GM21367 (cell line): ENCODE results near the gene MYO18B.

Experiments
- ATAC-seq: cut with Tn5 transposase; IDR thresholded peaks from one replicate; pipeline ENCODE4 v1.9.1; 2021; ENCODE audit not compliant: unreplicated experiment

The MYO18B gene

GRCh38 chr22:25772288-25772687 is 30.3 kb downstream of the MYO18B start:
- no peak for ATAC-seq

DNA sequence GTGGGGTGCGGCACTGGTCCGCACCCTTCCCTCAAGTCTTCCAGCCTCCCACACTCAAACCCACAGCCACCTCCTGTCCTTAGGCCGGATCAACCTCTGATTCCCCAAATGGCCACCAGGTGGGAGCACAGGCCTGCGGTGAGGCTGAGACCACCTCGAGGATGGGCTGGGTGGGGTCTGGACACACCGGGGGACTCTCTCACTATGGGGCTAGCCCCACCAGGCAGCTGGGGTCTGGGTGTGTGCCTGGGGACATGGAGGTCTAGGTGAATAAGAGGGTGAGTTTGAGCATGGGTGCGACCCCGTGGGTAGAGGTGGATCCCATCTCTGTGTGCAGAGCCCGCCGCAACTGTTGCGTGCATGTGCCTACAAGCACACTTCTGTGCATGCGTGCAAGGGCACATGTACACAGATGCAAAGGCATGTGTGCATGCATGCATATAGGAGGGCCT is 32.6 kb downstream of the MYO18B start:
- no peak for ATAC-seq

DNA sequence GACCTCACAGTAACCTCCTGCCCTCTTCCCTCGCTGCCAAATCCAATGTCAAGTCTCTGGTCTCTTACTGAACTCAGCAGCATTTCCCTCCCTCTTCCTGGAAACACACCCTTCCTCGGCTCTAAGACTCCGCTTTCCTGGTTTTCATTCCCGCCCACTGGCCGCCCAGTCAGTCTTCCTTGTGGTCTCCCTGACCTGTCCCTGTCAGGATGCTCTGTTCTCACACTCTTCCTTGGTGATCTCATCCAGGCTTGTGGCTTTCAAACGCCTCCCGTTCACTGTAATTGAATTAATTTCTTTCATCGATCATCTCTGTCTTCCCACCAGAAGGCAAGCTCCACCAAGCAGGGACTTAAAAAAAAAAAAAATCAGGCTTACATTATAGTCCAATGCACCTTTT is 33.5 kb downstream of the MYO18B start:
- no peak for ATAC-seq

DNA sequence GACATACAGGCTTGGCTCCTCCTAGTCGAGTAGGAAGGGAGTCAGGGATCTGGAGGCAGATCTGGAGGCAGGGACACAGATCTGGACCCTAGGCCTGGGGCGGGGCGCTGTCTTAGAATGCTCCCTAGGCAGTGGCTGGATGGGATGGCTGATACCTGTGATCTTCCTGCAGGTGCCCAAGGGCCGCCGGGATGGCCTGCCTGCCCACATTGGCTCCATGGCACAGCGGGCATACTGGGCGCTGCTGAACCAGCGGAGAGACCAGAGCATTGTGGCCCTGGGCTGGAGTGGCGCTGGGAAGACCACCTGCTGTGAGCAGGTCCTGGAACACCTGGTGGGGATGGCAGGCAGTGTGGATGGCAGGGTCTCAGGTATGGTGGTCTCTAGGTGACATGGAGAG is 35.4 kb downstream of the MYO18B start:
- ATAC-seq = no peak

DNA sequence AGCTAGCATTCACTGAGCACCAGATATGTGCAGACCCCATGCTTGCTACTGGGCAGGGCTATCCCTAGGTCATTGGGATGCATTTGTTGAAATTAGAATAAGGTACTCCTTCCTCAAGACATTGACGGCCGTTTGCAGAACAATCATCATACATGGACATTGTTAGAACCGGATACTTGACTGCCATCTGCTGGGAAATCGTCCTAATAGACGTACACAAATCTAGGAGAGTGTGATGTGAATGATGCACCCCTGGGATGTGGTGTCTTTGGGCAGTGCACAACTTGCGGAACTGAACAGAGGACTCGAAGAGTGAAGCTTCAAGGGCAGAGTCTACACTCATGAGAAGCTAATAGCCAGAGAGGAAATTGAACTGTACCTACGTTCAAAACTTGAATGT is 35.9 kb downstream of the MYO18B start:
- no peak for ATAC-seq

GRCh38 chr22:25779426-25779825 is 37.4 kb downstream of the MYO18B start:
- no peak for ATAC-seq

DNA sequence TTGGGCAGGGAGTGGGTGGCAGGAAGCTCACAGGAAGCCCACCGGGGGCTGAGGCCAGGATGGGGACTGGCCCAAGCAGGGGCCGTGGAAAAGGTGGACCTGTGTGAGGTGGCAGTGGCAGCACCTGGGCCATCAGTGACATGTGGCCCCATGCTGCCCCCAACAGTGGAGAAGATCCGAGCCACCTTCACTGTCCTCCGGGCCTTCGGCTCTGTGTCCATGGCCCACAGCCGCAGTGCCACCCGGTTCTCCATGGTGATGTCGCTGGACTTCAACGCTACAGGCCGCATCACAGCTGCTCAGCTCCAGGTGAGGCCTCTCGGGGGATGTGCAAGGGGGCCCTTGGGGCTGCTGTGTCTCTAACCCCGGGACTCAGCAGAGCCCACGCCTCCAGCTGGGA is 37.9 kb downstream of the MYO18B start:
- no peak for ATAC-seq

- ATAC-seq = no peak
Observed at GRCh38 chr22:25780673-25781072, 38.7 kb downstream of the MYO18B start.

- no peak for ATAC-seq
Observed at GRCh38 chr22:25781801-25782200, 39.8 kb downstream of the MYO18B start.

DNA sequence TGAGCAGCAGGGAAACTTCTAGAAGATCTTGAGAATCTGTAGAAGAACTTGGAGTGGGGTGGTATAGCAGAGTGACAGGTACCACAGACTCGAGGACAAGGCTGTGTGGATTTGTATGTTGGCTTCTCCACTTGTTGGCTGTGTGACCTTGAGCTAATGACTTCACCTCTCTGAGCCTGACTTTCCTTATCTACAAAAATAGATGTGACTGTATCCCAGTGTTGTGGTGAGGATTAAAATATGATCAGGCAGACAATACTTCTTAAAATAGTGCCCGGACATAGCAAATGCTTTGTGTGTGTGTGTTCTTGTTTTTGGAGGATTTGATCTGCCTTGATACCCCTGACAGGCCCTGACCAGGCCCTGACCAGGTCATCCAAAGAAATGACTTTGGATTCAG is 40.8 kb downstream of the MYO18B start:
- no peak for ATAC-seq

DNA sequence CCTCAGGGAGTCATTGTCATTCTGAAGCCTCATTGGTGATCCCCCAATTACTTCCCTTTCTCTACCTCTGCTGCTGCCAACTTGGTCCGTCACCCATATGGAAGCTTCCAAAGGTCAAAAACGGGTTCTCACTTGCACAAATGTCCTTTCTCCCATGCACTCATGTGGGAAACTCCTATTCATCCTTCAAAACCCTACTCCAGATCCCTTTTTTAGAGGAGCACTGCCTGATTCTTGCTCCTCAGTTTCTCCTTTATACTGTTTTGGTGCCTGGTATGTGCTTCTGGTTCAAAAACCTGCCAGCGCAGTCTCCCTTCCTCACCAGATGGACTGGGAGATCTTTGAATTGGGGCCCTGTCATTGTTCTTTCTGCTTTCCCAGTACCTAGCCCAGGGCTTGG is 41.9 kb downstream of the MYO18B start:
- no peak for ATAC-seq

DNA sequence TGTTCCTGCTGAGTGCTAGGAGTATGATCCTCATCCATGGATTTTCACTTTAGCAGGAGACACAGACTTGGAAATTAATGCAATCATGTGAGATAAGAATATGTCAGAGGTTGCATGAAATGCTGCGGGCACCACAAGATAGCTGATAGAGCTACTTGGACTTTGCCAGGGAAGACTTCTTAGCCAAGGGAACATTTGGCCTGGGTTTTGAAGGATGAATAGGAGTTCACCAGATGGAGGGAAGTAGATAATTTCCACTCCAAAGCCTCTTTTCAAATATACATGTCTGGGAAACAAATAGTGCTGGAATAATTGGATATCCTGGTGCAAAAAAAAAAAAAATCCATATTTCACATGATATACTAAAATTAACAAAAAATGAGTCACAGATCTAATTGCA is 44.2 kb downstream of the MYO18B start:
- ATAC-seq = no peak

GRCh38 chr22:25791556-25791955 is 49.6 kb downstream of the MYO18B start:
- ATAC-seq = no peak

DNA sequence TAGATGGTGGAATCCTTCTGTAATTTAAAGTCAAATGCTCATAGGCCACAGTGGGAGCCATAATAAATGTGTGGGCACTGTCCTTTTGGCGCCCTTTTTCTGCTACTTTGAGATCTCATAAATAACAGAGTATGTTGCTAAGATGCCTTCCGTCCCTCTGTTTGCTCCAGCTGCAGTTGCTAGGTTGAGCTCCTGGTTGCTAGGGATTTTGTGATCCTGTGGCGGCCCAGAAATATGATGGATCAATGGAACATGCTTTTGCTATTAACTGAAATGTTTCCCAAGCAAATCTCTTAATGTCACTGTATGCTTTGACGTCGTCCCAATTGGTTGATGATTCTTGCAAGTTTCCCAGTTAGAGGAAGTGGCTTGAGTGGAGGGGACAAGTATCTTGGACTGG is 53.5 kb downstream of the MYO18B start:
- ATAC-seq = no peak

DNA sequence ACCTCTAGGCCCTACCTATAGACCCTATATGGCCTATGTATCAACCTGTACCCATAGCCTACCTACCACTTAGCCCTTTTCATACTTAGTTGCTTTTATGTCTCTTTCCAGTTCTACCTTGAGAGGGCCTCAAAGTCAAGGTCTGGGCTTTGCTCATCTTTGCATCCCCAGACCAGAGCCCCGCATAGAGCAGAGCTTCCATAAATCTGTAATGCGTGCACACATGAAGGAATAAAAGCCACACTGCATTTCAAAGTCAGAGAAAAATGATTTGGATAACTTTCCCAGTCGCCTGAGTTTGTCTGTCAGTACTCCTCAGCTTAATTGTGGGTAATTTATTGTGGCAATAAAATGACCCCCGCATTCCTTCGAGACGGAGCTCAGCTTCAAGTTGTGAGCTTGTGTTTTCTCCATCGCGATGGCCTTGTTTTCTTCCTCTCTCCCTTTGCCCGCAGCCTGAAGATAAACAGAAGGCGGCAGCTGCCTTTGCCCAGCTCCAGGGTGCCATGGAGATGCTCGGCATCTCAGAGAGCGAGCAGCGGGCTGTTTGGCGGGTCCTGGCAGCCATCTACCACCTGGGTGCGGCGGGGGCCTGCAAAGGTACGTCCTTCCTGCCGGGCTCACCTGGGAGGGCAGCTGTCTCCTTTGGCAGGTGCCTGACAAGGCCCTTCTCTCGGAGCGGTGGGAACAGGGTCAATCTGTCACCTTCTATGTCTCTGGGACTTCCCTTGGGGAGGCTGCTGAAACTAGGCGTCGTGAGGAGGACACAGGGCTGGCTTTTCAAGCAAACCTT is 55.7 kb downstream of the MYO18B start:
- ATAC-seq = no peak

DNA sequence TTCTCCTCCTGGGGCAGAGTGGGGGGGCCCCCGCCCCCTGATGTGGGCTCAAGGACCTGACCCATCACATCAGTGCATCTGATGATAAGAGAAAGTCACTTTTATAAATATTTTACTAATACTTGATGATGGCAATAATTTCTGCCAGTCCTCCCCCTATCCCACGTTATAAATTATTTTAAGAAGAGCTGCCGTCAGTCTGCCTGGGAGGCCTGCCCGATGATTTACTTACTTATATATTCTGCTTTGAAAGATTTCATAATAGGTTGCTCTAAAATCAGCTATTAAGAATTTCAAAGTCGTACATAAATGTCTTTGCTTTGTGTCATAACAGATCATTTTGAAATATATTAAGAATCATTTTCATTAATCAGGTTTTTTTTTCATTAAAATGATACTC is 58.8 kb downstream of the MYO18B start:
- ATAC-seq = no peak

GRCh38 chr22:25802018-25802417 is 60.0 kb downstream of the MYO18B start:
- ATAC-seq = no peak

- ATAC-seq = no peak
Observed at GRCh38 chr22:25804676-25805075, 62.7 kb downstream of the MYO18B start.

DNA sequence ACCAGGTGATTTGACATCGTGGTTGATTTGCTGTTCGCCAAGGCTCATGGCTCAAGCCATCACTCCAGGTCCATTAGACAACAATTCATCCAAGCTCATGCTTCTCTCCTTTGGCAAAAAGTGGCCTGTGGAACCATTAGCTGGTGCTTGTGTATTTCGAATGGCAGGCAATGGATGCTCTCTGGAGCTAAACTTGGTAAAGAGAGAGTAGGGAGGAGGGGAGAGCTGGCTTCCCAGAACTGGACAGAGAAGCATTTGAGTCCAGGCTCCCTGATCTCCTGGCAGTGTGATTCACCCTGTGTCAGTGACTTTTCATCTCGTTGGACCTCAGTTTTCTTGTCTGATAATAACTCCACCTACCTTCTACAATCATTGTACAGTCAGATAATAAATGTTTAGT is 64.6 kb downstream of the MYO18B start:
- ATAC-seq = no peak

GRCh38 chr22:25814685-25815084 is 72.7 kb downstream of the MYO18B start:
- no peak for ATAC-seq

DNA sequence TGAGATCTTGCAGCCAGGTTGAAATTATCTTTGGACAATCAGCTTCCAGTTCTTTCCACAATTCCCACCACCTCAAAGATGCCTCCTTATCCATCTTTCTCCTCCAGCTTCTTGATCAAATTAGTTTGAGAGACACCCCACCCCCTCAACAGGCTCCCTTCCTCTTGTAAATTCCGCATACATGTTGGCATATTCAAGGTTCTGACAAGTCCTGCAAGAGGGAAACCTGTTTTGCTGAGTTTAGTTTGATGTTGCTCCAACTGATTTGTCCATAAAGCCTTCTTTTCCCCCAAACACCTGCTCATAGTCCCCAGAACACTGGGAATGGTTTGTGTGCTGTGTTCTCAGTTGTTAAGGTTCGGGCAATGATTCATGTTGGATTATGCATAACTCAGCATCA is 73.6 kb downstream of the MYO18B start:
- ATAC-seq = no peak

DNA sequence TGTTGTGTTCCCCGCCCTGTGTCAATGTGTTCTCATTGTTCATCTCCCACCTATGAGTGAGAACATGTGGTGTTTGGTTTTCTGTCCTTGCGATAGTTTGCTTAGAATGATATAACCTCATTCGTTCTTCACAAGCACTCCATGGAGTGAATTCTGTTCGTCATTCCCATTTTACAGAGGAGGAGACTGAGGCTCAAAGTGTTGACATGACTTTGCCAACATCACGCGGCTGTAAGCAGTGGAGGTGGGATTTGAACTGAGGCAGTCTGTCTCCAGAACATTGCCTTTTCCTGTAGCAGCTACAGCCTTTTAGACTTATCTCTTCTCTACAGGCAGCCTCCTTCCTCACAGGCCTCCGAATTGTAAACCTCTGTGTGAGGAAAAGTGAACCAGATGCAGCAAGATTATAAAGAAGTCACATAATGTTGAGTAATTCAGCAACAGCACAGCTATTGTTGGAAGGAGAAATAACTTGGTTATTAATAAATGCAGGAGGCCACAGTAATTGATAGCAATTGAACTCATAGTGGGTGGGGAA is 74.6 kb downstream of the MYO18B start:
- no peak for ATAC-seq
